A549 (cell line): ENCODE results near the gene FGD4.

Experiments
- BHLHE40 ChIP-seq: IDR thresholded peaks from 2 replicates; pipeline ENCODE4 v1.6.1; 2012; ENCODE audit warnings: low read depth, low read length, inconsistent platforms
- CTCF ChIP-seq: fragments of >200 bp; sonication (Bioruptor Twin); formaldehyde crosslinking; IDR thresholded peaks from 3 replicates; pipeline ENCODE4 v1.5.1; 2016
- EP300 ChIP-seq, 2 experiments: fragments of >200 bp; sonication (Bioruptor Twin); formaldehyde crosslinking; IDR thresholded peaks; 2 replicates in 1 of 2; 3 replicates in 1 of 2; pipeline ENCODE4 v1.6.1; 2016 to 2017
- ESRRA ChIP-seq: fragments of 150-350 bp; IDR thresholded peaks from 2 replicates; pipeline ENCODE4 v1.6.1; 2014; ENCODE audit warnings: mild to moderate bottlenecking, low read length, borderline replicate concordance
- JUNB ChIP-seq: fragments of >200 bp; sonication (Bioruptor Twin); formaldehyde crosslinking; IDR thresholded peaks from 2 replicates; pipeline ENCODE4 v1.6.1; 2016
- MAX ChIP-seq: IDR thresholded peaks from 2 replicates; pipeline ENCODE4 v1.6.1; 2012
- POLR2A ChIP-seq: IDR thresholded peaks from 2 replicates; pipeline ENCODE4 v1.6.1; 2012; ENCODE audit warnings: mild to moderate bottlenecking, low read length
- RFX5 ChIP-seq: fragments of 450-650 bp; IDR thresholded peaks from 2 replicates; pipeline ENCODE4 v1.7.1; 2014; ENCODE audit warnings: antibody characterized with exemption, mild to moderate bottlenecking, moderate library complexity
- SMC3 ChIP-seq: fragments of >200 bp; sonication (Bioruptor Twin); formaldehyde crosslinking; IDR thresholded peaks from 3 replicates; pipeline ENCODE4 v1.6.1; 2018; ENCODE audit warnings: inconsistent platforms
- SREBF2 ChIP-seq: fragments of 450-650 bp; IDR thresholded peaks from 2 replicates; pipeline ENCODE4 v1.6.1; 2014; ENCODE audit warnings: mild to moderate bottlenecking, moderate library complexity
- ZSCAN20 ChIP-seq: fragments of 250-450 bp; sonication (Bioruptor Pico); IDR thresholded peaks from 2 replicates; pipeline ENCODE4 v1.8.0; 2022; ENCODE audit warnings: mild to moderate bottlenecking, moderate library complexity

- TF ChIP-seq SMC3 (no peak), CTCF (no peak), MAX (no peak), RFX5 (no peak), BHLHE40 (no peak), ESRRA (no peak), ZSCAN20 (CRISPR knock-in tag) (no peak), SREBF2 (no peak), POLR2A (no peak), EP300 (IDR thresholded peaks at IDR 0.05) (no peak), JUNB (no peak)
Measured at GRCh38 chr12:32494656-32495055, 95.3 kb downstream of the FGD4 start.
